HG03135 (cell line): ENCODE measurements around the gene BPIFB2.

Source experiments
- ATAC-seq: cut with Tn5 transposase; IDR thresholded peaks from one replicate; pipeline ENCODE4 v1.9.1; 2021; ENCODE audit warnings: mild to moderate bottlenecking, moderate library complexity; ENCODE audit not compliant: unreplicated experiment

BPIFB2 gene

GRCh38 chr20:33065785-33066184 lies 58.3 kb downstream of the BPIFB2 start:
- ATAC-seq = no peak

GRCh38 chr20:33067806-33068205 lies 60.3 kb downstream of the BPIFB2 start:
- no peak for ATAC-seq

- no peak for ATAC-seq
Observed at GRCh38 chr20:33068251-33068939, 60.9 kb downstream of the BPIFB2 start.

GRCh38 chr20:33069673-33070072 lies 62.2 kb downstream of the BPIFB2 start:
- ATAC-seq = no peak

- no peak for ATAC-seq
Observed at GRCh38 chr20:33070111-33071053, 62.9 kb downstream of the BPIFB2 start.

- no peak for ATAC-seq
Observed at GRCh38 chr20:33071198-33071597, 63.7 kb downstream of the BPIFB2 start.

GRCh38 chr20:33072362-33072761 lies 64.9 kb downstream of the BPIFB2 start:
- ATAC-seq = no peak

GRCh38 chr20:33072813-33073212 lies 65.3 kb downstream of the BPIFB2 start:
- no peak for ATAC-seq
